H1 (cell line): ENCODE results near the gene RNF135. TPM values are rescaled to one million over a fixed set of nuclear protein-coding genes. Genes with fewer than 3 reads are reported as not detected.

ENCODE experiments used
- ATF3 ChIP-seq: IDR thresholded peaks from 2 replicates; pipeline ENCODE4 v1.6.1; 2011; ENCODE audit warnings: low read depth, mild to moderate bottlenecking, low read length; ENCODE audit not compliant: insufficient read depth
- BACH1 ChIP-seq: IDR thresholded peaks from 2 replicates; pipeline ENCODE4 v1.6.1; 2012; ENCODE audit warnings: low read length, improper control_type of control experiment
- BCL11A ChIP-seq, 2 experiments: IDR thresholded peaks; one replicate each; pipeline ENCODE4 v1.6.1; 2011; ENCODE audit warnings: low read depth in 2 of 2, low read length in 2 of 2, mild to moderate bottlenecking in 2 of 2
- CHD7 ChIP-seq: fragments of 300-600 bp; sonication (generic); IDR thresholded peaks from 2 replicates; pipeline ENCODE4 v1.7.1; 2012; ENCODE audit warnings: low read length, moderate library complexity, mild to moderate bottlenecking, inconsistent platforms; ENCODE audit not compliant: insufficient replicate concordance
- GABPA ChIP-seq: IDR thresholded peaks from 2 replicates; pipeline ENCODE4 v1.6.1; 2011; ENCODE audit warnings: mild to moderate bottlenecking, low read length, moderate library complexity, borderline replicate concordance; ENCODE audit not compliant: insufficient read depth
- RFX5 ChIP-seq: IDR thresholded peaks from 2 replicates; pipeline ENCODE4 v1.6.1; 2011; ENCODE audit warnings: low read depth, low read length, improper control_type of control experiment, borderline replicate concordance
- SAP30 ChIP-seq: fragments of 300-600 bp; sonication (generic); IDR thresholded peaks from 2 replicates; pipeline ENCODE4 v1.7.1; 2012; ENCODE audit warnings: low read length, moderate library complexity, mild to moderate bottlenecking, inconsistent platforms; ENCODE audit not compliant: insufficient read depth, insufficient replicate concordance
- SP2 ChIP-seq: IDR thresholded peaks from 2 replicates; pipeline ENCODE4 v1.6.1; 2012; ENCODE audit warnings: mild to moderate bottlenecking, low read length, inconsistent platforms
- YY1 ChIP-seq: IDR thresholded peaks from 2 replicates; pipeline ENCODE4 v1.6.1; 2011; ENCODE audit warnings: low read depth, mild to moderate bottlenecking, low read length
- polyA plus RNA-seq, 7 experiments: library from polyadenylated mRNA; depleted of rRNA in 3 of 7; stranded (reverse) in 5 of 7; unstranded in 2 of 7; fragments of >200 nt in 5 of 7; fragments of 200-250 nt in 2 of 7; gene quantifications; 1 replicate in 5 of 7; 2 replicates in 1 of 7; 4 replicates in 1 of 7; pipeline versions ENCODE4 v1.2.1 to v1.2.3, GENCODE V29; 2011 to 2013; ENCODE audit warnings: missing spikeins in 2 of 7, mixed read lengths in 2 of 7
- total RNA-seq: library from RNA; stranded (reverse); fragmentation: NEBNext Ultra II Directional; extraction: Animal tissue kit (Norgen Biotek cat#: 25700); gene quantifications from 2 replicates; pipeline ENCODE4 v1.2.1, GENCODE V29; 2021

RNF135 gene
- total and polyA plus RNA-seq, 2 of the 8 experiments (the other 6 are each of a cell fraction or from before 2014, with no cell fraction given) = 8.8 to 9.0 TPM

GRCh38 chr17:30927756-30928155 lies 43.1 kb upstream of the RNF135 start (continued):
- TF ChIP-seq CHD7 (no peak), RFX5 (no peak), BCL11A (IDR thresholded peaks at IDR 0.05; ENCODE audit: low read depth in 2 of 2, low read length in 2 of 2) (no peak), SP2 (no peak), BACH1 (no peak), GABPA (no peak), ATF3 (no peak), SAP30 (no peak), YY1 (no peak)
